Keratinocyte (primary cell): ENCODE measurements around the gene NAALADL2. TPM values are rescaled to one million over a fixed set of nuclear protein-coding genes. Genes with fewer than 3 reads are reported as not detected.

Experiments
- DNase-seq: peaks from one replicate; pipeline ENCODE4 v3.0.0-alpha.2; 2011; ENCODE audit warnings: low read depth, missing footprints, low spot score
- FAIRE-seq: peaks from 2 replicates; lab custom pipeline; 2011; peaks lifted over from hg19 to GRCh38; lab: Jason Lieb, UNC
- H2AFZ ChIP-seq: 2 replicates; pipeline ENCODE4 v1.6.0; 2012; ENCODE audit warnings: low read length, control low read depth, inconsistent platforms; ENCODE audit not compliant: control insufficient read depth
- H3K27ac ChIP-seq: 2 replicates; pipeline ENCODE4 v1.5.1; 2011; ENCODE audit warnings: low read length; ENCODE audit not compliant: control insufficient read depth, insufficient read depth
- H3K27me3 ChIP-seq: 3 replicates; pipeline ENCODE4 v1.6.0; 2011; ENCODE audit warnings: low read length; ENCODE audit not compliant: control insufficient read depth, insufficient read depth; ENCODE audit errors: extremely low read depth
- H3K36me3 ChIP-seq, 2 experiments: 2 replicates in 1 of 2; 3 replicates in 1 of 2; pipeline ENCODE4 v1.5.1; 2011; ENCODE audit warnings: low read length in 2 of 2, mild to moderate bottlenecking in 1 of 2; ENCODE audit not compliant: control insufficient read depth in 2 of 2, insufficient read depth in 2 of 2; ENCODE audit errors: extremely low read depth in 1 of 2
- H3K4me1 ChIP-seq: 3 replicates; pipeline ENCODE4 v1.5.1; 2011; ENCODE audit warnings: low read length; ENCODE audit not compliant: control insufficient read depth, insufficient read depth; ENCODE audit errors: extremely low read depth
- H3K4me2 ChIP-seq: 3 replicates; pipeline ENCODE4 v1.6.0; 2011; ENCODE audit warnings: low read depth, low read length; ENCODE audit not compliant: control insufficient read depth, insufficient read depth; ENCODE audit errors: extremely low read depth
- H3K4me3 ChIP-seq, 3 experiments: fragments of 200-600 bp in 1 of 3; sonication (generic) in 1 of 3; 2 replicates in 2 of 3; 3 replicates in 1 of 3; pipeline ENCODE4 v1.5.1; 2011 to 2016; ENCODE audit warnings: low read length in 3 of 3, mild to moderate bottlenecking in 3 of 3, control low read depth in 2 of 3, inconsistent platforms in 1 of 3, low read depth in 1 of 3, mixed read lengths in 1 of 3, mixed run types in 1 of 3, moderate library complexity in 1 of 3; ENCODE audit not compliant: control insufficient read depth in 2 of 3, insufficient read depth in 2 of 3; ENCODE audit errors: extremely low read depth in 1 of 3
- H3K79me2 ChIP-seq: 2 replicates; pipeline ENCODE4 v1.6.0; 2012; ENCODE audit warnings: low read length; ENCODE audit not compliant: control insufficient read depth, insufficient read depth
- H3K9ac ChIP-seq: 3 replicates; pipeline ENCODE4 v1.6.0; 2011; ENCODE audit warnings: low read length; ENCODE audit not compliant: control insufficient read depth, insufficient read depth; ENCODE audit errors: extremely low read depth
- H3K9me1 ChIP-seq: 3 replicates; pipeline ENCODE4 v1.6.0; 2011; ENCODE audit warnings: low read length; ENCODE audit not compliant: control insufficient read depth, insufficient read depth; ENCODE audit errors: extremely low read depth
- H3K9me3 ChIP-seq: 2 replicates; pipeline ENCODE4 v1.5.1; 2012; ENCODE audit warnings: low read depth, low read length; ENCODE audit not compliant: control insufficient read depth
- H4K20me1 ChIP-seq: 3 replicates; pipeline ENCODE4 v1.6.0; 2011; ENCODE audit warnings: low read length; ENCODE audit not compliant: control insufficient read depth, insufficient read depth; ENCODE audit errors: extremely low read depth
- EZH2 ChIP-seq: IDR thresholded peaks from one replicate; pipeline ENCODE4 v1.6.1; 2012; ENCODE audit warnings: inconsistent platforms, mild to moderate bottlenecking, low read length, moderate library complexity
- dilution Hi-C: fragments of 300-500 bp; cut with MboI; formaldehyde crosslinking; loops from one replicate; pipeline ENCODE4 v1.7.0; 2020; ENCODE audit warnings: low sequenced_read_pairs; ENCODE audit not compliant: extremely low pct_ligation_motif_present
- polyA plus RNA-seq, 5 experiments: library from polyadenylated mRNA; depleted of rRNA in 3 of 5; stranded (reverse) in 3 of 5; stranded (forward) in 1 of 5; unstranded in 1 of 5; fragments of >200 nt; gene quantifications; 1 replicate in 1 of 5; 2 replicates in 3 of 5; 3 replicates in 1 of 5; pipeline versions ENCODE4 v1.2.1 to v1.2.3, GENCODE V29; 2011 to 2012; ENCODE audit warnings: missing spikeins in 2 of 5, low read depth in 1 of 5, low replicate concordance in 1 of 5
- TF ChIP-seq, protein P1 (sequence below), 3 experiments: IDR thresholded peaks in 1 of 3; conservative IDR thresholded peaks in 1 of 3; optimal IDR thresholded peaks in 1 of 3; 2 replicates in 2 of 3; 3 replicates in 1 of 3; pipeline versions ENCODE3 to v1.5.1; 2011; ENCODE audit warnings: low read length in 3 of 3, mild to moderate bottlenecking in 3 of 3, moderate library complexity in 2 of 3, control low read depth in 1 of 3, inconsistent platforms in 1 of 3; ENCODE audit not compliant: insufficient read depth in 2 of 3; ENCODE audit errors: extremely low read depth in 1 of 3

Gene NAALADL2
- polyA plus RNA-seq, 1 donor (not counting 4 experiments of a cell fraction or from before 2014, with no cell fraction given), result 0.75 TPM

DNA sequence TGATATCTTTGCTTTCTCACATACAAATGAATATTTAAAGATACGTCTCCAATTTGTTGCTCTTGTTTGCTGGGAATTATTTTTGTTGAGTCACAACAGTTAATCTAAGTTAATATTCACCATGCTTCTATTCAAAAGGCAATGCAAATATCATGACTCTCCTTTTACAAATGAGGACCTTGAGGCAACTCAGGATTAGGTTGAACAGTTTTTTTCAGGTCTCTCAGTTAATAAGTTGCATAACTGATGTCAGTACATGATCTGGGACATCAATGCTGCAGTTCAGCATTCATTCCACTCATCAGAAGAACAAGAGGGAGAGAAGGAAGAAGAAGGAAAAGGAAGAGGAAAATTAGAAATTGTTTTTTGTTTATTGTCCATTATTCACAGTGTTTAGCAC, 781 bp upstream of the NAALADL2 start:
- Histone ChIP-seq H3K9ac (no peak overlapping the region), H3K9me3 (no peaks in the 10 kb centered on the region), H3K9me1 (no peaks in the 10 kb centered on the region), H3K27me3 (no peaks in the 10 kb centered on the region), H4K20me1 (no peaks in the 10 kb centered on the region), H3K36me3 (no peaks in the 10 kb centered on the region), H3K79me2 (no peaks in the 10 kb centered on the region), H3K4me3 (no peak overlapping the region), H3K4me2 (no peak overlapping the region), H3K4me1 (peaks cover 19% of the 10 kb centered on the region), H2AFZ (no peak overlapping the region), H3K27ac (no peak overlapping the region)
- FAIRE-seq (no peak), DNase-seq (no peak)
- TF ChIP-seq EZH2, result no peak
- TF ChIP-seq, protein P1, sequence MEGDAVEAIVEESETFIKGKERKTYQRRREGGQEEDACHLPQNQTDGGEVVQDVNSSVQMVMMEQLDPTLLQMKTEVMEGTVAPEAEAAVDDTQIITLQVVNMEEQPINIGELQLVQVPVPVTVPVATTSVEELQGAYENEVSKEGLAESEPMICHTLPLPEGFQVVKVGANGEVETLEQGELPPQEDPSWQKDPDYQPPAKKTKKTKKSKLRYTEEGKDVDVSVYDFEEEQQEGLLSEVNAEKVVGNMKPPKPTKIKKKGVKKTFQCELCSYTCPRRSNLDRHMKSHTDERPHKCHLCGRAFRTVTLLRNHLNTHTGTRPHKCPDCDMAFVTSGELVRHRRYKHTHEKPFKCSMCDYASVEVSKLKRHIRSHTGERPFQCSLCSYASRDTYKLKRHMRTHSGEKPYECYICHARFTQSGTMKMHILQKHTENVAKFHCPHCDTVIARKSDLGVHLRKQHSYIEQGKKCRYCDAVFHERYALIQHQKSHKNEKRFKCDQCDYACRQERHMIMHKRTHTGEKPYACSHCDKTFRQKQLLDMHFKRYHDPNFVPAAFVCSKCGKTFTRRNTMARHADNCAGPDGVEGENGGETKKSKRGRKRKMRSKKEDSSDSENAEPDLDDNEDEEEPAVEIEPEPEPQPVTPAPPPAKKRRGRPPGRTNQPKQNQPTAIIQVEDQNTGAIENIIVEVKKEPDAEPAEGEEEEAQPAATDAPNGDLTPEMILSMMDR (optimal IDR thresholded peaks at IDR 0.05 in 1 of 3, IDR thresholded peaks at IDR 0.05 in 1 of 3, conservative IDR thresholded peaks at IDR 0.05 in 1 of 3; ENCODE audit: extremely low read depth in 1 of 3, insufficient read depth in 2 of 3, low read length in 3 of 3), result no peak
- dilution Hi-C loops, result no loop called here

DNA sequence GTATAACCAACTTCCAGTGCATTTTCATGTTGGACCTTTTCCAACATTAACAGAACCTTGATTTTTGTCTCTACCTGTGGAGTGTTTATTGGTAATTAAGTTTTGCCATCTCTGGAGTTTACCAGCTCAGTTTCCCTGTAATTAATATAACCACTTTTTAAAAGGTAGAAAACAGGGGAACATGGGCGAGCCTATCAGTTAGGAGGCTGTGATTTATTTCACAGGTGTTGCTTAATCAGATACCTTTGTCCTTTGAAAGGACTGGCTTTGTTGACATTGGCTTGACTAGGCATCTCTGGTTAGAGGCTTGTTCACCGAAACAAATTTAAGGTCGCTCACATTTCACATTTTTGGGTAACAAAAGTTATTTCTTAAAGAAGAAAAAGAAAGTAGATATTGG, 622 bp downstream of the NAALADL2 start:
- Histone ChIP-seq H3K9me3 (no peaks in the 10 kb centered on the region), H3K36me3 (no peaks in the 10 kb centered on the region), H3K4me2 (no peak overlapping the region), H3K4me3 (no peak overlapping the region), H3K9ac (no peak overlapping the region), H3K4me1 (peaks cover 23% of the 10 kb centered on the region), H3K27me3 (no peaks in the 10 kb centered on the region), H2AFZ (no peak overlapping the region), H3K9me1 (no peaks in the 10 kb centered on the region), H3K27ac (no peak overlapping the region), H4K20me1 (no peaks in the 10 kb centered on the region), H3K79me2 (no peaks in the 10 kb centered on the region)
- FAIRE-seq (no peak), DNase-seq (no peak)
- dilution Hi-C loops, result no loop called here
- TF ChIP-seq, protein P1 (optimal IDR thresholded peaks at IDR 0.05 in 1 of 3, IDR thresholded peaks at IDR 0.05 in 1 of 3, conservative IDR thresholded peaks at IDR 0.05 in 1 of 3; ENCODE audit: extremely low read depth in 1 of 3, insufficient read depth in 2 of 3, low read length in 3 of 3), result no peak
- TF ChIP-seq EZH2, result no peak
